ENCODE results near the gene TBC1D1. TPM values are rescaled to one million over a fixed set of nuclear protein-coding genes. Genes with fewer than 3 reads are reported as not detected.
"Not testable (repeated sequence)": the region's sequence is repeated elsewhere in the genome, so short reads cannot be mapped to it uniquely, and the experiment has no call there.

Gene TBC1D1
- polyA plus RNA-seq, 1 donor from 2014 or later: 23.2 TPM

DNA sequence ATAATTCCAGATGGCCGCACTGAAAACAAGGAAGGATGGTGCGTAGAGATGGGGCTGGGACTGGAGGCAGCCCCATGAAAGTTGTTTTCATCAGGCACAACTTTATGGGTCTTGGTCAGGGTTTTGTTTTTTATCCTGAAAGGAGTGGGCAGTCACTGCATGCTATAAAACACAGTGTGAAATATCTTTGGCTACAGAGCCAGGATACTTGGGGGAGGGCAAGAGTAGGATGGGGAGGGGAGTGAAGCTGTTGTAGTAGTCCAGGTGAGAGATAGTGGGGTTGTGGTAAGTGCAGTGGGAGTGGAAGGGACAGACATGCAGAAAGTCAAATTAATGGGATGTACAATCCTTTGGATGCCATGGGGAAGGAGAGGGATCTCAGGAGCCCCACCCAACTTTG is 125.8 kb downstream of the TBC1D1 start:
- H4K20me1 ChIP-seq (ENCODE audit: insufficient read depth): no peaks in the 10 kb centered on the region
- H3K27ac ChIP-seq (ENCODE audit: low read length): no peak overlapping the region
- no peak overlapping the region for H2AFZ ChIP-seq (ENCODE audit: low read depth, low read length)
- no peak for TF ChIP-seq SMC3 (conservative IDR thresholded peaks at IDR 0.05; ENCODE audit: poor library complexity)
- TF ChIP-seq TAF1 (IDR thresholded peaks at IDR 0.05; ENCODE audit: low read depth): no peak
- no peak for TF ChIP-seq RAD21 (conservative IDR thresholded peaks at IDR 0.05)
- H3K9me3 ChIP-seq (ENCODE audit: low read length): no peaks in the 10 kb centered on the region
- H3K4me3 ChIP-seq (ENCODE audit: low read length): no peak overlapping the region
- H3K4me2 ChIP-seq (ENCODE audit: low read length): no peak overlapping the region
- no peak overlapping the region for H3K9ac ChIP-seq (ENCODE audit: low read length)
- H3K36me3 ChIP-seq (ENCODE audit: insufficient read depth, low read length): no peaks in the 10 kb centered on the region
- no peaks in the 10 kb centered on the region for H3K79me2 ChIP-seq (replicated peaks; ENCODE audit: insufficient read depth, low read length)
- H3K27me3 ChIP-seq (ENCODE audit: insufficient read depth, low read depth, low read length): no peaks in the 10 kb centered on the region
- no peaks in the 10 kb centered on the region for H3F3A ChIP-seq (ENCODE audit: insufficient read depth, low read length, poor library complexity, severe bottlenecking)
- no peaks in the 10 kb centered on the region for H3K9me2 ChIP-seq (ENCODE audit: insufficient read depth, low read length)

DNA sequence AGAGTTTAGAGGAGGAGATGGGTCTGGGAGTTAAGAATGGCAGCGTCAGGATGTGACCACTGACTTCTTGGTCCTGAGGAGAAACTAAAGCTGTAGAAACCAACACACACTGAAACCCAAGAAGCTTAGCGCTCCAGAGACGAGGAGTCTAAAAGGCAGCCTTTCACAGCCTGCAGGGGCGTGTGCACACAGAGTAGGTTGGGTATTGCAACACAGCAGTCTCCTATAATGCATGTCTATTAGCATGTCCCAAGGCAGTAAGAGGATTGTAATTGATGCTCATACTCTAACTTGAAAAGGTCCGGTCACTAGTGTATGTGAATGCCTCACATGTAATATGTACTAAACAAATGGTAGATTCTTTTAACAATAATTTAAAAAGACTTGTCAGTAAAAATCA is 126.7 kb downstream of the TBC1D1 start:
- no peak overlapping the region for H2AFZ ChIP-seq (ENCODE audit: low read depth, low read length)
- H3K79me2 ChIP-seq (replicated peaks; ENCODE audit: insufficient read depth, low read length): no peaks in the 10 kb centered on the region
- H3F3A ChIP-seq (ENCODE audit: insufficient read depth, low read length, poor library complexity, severe bottlenecking): no peaks in the 10 kb centered on the region
- no peaks in the 10 kb centered on the region for H3K9me3 ChIP-seq (ENCODE audit: low read length)
- no peaks in the 10 kb centered on the region for H3K36me3 ChIP-seq (ENCODE audit: insufficient read depth, low read length)
- H4K20me1 ChIP-seq (ENCODE audit: insufficient read depth): no peaks in the 10 kb centered on the region
- H3K27me3 ChIP-seq (ENCODE audit: insufficient read depth, low read depth, low read length): no peaks in the 10 kb centered on the region
- no peaks in the 10 kb centered on the region for H3K9me2 ChIP-seq (ENCODE audit: insufficient read depth, low read length)
- H3K9ac ChIP-seq (ENCODE audit: low read length): no peak overlapping the region
- no peak overlapping the region for H3K4me2 ChIP-seq (ENCODE audit: low read length)
- H3K27ac ChIP-seq (ENCODE audit: low read length): no peak overlapping the region
- H3K4me3 ChIP-seq (ENCODE audit: low read length): no peak overlapping the region
- TF ChIP-seq MXI1 (conservative IDR thresholded peaks at IDR 0.05; ENCODE audit: poor library complexity, severe bottlenecking) (no peak), RAD21 (conservative IDR thresholded peaks at IDR 0.05) (no peak), EZH2 (IDR thresholded peaks at IDR 0.05; ENCODE audit: borderline replicate concordance, insufficient read depth, low read length, poor library complexity, severe bottlenecking) (no peak), EP300 (conservative IDR thresholded peaks at IDR 0.05; ENCODE audit: poor library complexity, severe bottlenecking) (no peak), POLR2AphosphoS5 (IDR thresholded peaks at IDR 0.05) (no peak), TAF1 (IDR thresholded peaks at IDR 0.05; ENCODE audit: low read depth) (no peak), SMC3 (conservative IDR thresholded peaks at IDR 0.05; ENCODE audit: poor library complexity) (no peak)
- TF ChIP-seq, protein P1, sequence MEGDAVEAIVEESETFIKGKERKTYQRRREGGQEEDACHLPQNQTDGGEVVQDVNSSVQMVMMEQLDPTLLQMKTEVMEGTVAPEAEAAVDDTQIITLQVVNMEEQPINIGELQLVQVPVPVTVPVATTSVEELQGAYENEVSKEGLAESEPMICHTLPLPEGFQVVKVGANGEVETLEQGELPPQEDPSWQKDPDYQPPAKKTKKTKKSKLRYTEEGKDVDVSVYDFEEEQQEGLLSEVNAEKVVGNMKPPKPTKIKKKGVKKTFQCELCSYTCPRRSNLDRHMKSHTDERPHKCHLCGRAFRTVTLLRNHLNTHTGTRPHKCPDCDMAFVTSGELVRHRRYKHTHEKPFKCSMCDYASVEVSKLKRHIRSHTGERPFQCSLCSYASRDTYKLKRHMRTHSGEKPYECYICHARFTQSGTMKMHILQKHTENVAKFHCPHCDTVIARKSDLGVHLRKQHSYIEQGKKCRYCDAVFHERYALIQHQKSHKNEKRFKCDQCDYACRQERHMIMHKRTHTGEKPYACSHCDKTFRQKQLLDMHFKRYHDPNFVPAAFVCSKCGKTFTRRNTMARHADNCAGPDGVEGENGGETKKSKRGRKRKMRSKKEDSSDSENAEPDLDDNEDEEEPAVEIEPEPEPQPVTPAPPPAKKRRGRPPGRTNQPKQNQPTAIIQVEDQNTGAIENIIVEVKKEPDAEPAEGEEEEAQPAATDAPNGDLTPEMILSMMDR (IDR thresholded peaks at IDR 0.05; ENCODE audit: poor library complexity, severe bottlenecking): no peak
- TF ChIP-seq, protein P2, sequence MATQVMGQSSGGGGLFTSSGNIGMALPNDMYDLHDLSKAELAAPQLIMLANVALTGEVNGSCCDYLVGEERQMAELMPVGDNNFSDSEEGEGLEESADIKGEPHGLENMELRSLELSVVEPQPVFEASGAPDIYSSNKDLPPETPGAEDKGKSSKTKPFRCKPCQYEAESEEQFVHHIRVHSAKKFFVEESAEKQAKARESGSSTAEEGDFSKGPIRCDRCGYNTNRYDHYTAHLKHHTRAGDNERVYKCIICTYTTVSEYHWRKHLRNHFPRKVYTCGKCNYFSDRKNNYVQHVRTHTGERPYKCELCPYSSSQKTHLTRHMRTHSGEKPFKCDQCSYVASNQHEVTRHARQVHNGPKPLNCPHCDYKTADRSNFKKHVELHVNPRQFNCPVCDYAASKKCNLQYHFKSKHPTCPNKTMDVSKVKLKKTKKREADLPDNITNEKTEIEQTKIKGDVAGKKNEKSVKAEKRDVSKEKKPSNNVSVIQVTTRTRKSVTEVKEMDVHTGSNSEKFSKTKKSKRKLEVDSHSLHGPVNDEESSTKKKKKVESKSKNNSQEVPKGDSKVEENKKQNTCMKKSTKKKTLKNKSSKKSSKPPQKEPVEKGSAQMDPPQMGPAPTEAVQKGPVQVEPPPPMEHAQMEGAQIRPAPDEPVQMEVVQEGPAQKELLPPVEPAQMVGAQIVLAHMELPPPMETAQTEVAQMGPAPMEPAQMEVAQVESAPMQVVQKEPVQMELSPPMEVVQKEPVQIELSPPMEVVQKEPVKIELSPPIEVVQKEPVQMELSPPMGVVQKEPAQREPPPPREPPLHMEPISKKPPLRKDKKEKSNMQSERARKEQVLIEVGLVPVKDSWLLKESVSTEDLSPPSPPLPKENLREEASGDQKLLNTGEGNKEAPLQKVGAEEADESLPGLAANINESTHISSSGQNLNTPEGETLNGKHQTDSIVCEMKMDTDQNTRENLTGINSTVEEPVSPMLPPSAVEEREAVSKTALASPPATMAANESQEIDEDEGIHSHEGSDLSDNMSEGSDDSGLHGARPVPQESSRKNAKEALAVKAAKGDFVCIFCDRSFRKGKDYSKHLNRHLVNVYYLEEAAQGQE (IDR thresholded peaks at IDR 0.05; ENCODE audit: borderline replicate concordance): no peak

DNA sequence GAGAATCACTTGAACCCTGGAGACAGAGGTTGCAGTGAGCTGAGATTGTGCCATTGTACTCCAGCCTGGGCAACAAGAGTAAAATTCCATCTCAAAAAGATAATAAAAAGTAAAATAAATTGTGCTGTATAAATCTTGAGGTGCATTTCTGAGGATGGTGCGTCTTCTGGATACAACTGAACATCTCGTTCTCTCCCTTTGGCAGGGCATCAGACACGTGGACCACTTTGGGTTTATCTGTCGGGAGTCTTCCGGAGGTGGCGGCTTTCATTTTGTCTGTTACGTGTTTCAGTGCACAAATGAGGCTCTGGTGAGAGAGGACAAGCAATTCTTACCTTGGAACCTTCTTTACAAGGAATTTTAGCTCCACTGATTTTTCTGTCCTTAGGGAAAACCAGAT is 129.5 kb downstream of the TBC1D1 start:
- H3K9ac ChIP-seq (ENCODE audit: low read length): no peak overlapping the region
- H3K36me3 ChIP-seq (ENCODE audit: insufficient read depth, low read length): no peaks in the 10 kb centered on the region
- no peak overlapping the region for H3K27ac ChIP-seq (ENCODE audit: low read length)
- H2AFZ ChIP-seq (ENCODE audit: low read depth, low read length): no peak overlapping the region
- no peaks in the 10 kb centered on the region for H3K79me2 ChIP-seq (replicated peaks; ENCODE audit: insufficient read depth, low read length)
- no peaks in the 10 kb centered on the region for H3K9me3 ChIP-seq (ENCODE audit: low read length)
- H4K20me1 ChIP-seq (ENCODE audit: insufficient read depth): no peaks in the 10 kb centered on the region
- no peaks in the 10 kb centered on the region for H3K27me3 ChIP-seq (ENCODE audit: insufficient read depth, low read depth, low read length)
- no peaks in the 10 kb centered on the region for H3F3A ChIP-seq (ENCODE audit: insufficient read depth, low read length, poor library complexity, severe bottlenecking)
- no peak overlapping the region for H3K4me2 ChIP-seq (ENCODE audit: low read length)
- no peak overlapping the region for H3K4me3 ChIP-seq (ENCODE audit: low read length)
- TF ChIP-seq POLR2AphosphoS5 (IDR thresholded peaks at IDR 0.05) (no peak), EZH2 (IDR thresholded peaks at IDR 0.05; ENCODE audit: borderline replicate concordance, insufficient read depth, low read length, poor library complexity, severe bottlenecking) (no peak), EP300 (conservative IDR thresholded peaks at IDR 0.05; ENCODE audit: poor library complexity, severe bottlenecking) (no peak), SMC3 (conservative IDR thresholded peaks at IDR 0.05; ENCODE audit: poor library complexity) (no peak), TAF1 (IDR thresholded peaks at IDR 0.05; ENCODE audit: low read depth) (no peak)
- TF ChIP-seq, protein P2 (IDR thresholded peaks at IDR 0.05; ENCODE audit: borderline replicate concordance): no peak
- no peaks in the 10 kb centered on the region for H3K9me2 ChIP-seq (ENCODE audit: insufficient read depth, low read length)

DNA sequence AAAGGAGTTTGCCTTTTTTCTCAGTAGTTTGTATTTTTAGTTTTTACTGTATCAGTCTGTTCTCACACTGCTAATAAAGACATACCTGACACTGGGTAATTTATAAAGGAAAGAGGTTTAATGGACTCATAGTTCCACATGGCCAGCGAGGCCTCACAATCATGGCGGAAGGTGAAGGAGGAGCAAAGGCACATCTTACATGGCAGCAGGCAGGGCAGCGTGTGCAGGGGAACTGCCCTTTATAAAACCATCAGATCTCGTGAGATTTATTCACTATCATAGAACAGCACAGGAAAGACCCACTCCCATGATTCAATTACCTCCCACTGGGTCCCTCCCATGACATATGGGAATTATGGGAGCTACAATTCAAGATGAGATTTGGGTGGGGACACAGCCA is 130.1 kb downstream of the TBC1D1 start:
- H4K20me1 ChIP-seq (ENCODE audit: insufficient read depth); H3K27me3 ChIP-seq (ENCODE audit: insufficient read depth, low read depth, low read length); H2AFZ ChIP-seq (ENCODE audit: low read depth, low read length); H3K4me3 ChIP-seq (ENCODE audit: low read length); H3K4me2 ChIP-seq (ENCODE audit: low read length); H3F3A ChIP-seq (ENCODE audit: insufficient read depth, low read length, poor library complexity, severe bottlenecking); H3K79me2 ChIP-seq (replicated peaks; ENCODE audit: insufficient read depth, low read length); H3K9me3 ChIP-seq (ENCODE audit: low read length); H3K9me2 ChIP-seq (ENCODE audit: insufficient read depth, low read length); H3K27ac ChIP-seq (ENCODE audit: low read length); H3K36me3 ChIP-seq (ENCODE audit: insufficient read depth, low read length); H3K9ac ChIP-seq (ENCODE audit: low read length): not testable (repeated sequence)

All from neural cell (in vitro differentiated cells).